AG09309 (cell line): ENCODE measurements around the gene SH3PXD2A.

ENCODE experiments used
- DNase-seq: peaks from one replicate; pipeline ENCODE4 v3.0.0-alpha.2; 2010; ENCODE audit warnings: low read depth
- H3K4me3 ChIP-seq: 2 replicates; pipeline ENCODE4 v1.5.1; 2011; ENCODE audit warnings: mild to moderate bottlenecking, low read depth, low read length, moderate library complexity; ENCODE audit not compliant: control insufficient read depth
- CTCF ChIP-seq: IDR thresholded peaks from 2 replicates; pipeline ENCODE4 v1.5.1; 2011; ENCODE audit warnings: mild to moderate bottlenecking, low read depth, low read length, inconsistent platforms; ENCODE audit not compliant: insufficient read depth, control insufficient read depth; ENCODE audit errors: missing control alignments

The SH3PXD2A gene

GRCh38 chr10:103548581-103549348 is 306.6 kb downstream of the SH3PXD2A start:
- DNase-seq = no peak
- no peak overlapping the region for H3K4me3 ChIP-seq
- no peak for TF ChIP-seq CTCF

DNA sequence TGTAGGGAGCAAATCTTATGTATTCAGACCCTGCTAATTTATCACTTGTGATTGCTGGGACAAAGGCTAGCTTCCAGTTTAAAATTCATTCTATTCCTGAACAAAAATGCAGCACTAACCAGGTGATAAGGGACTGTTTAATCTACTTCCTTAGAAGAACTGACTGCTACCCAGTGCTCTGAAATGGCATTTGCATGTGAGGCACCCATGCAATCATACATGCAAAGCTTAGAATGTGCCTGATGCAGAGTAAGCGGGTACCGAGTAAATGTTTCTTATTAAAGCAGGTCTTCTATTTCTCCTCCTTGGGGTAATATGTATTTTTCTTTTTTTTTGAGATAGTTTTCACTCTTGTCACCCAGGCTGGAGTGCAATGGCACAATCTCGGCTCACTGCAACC is 307.4 kb downstream of the SH3PXD2A start:
- no peak overlapping the region for H3K4me3 ChIP-seq
- no peak for TF ChIP-seq CTCF
- no peak for DNase-seq

- no peak for TF ChIP-seq CTCF
- no peak overlapping the region for H3K4me3 ChIP-seq
- DNase-seq = no peak
Observed at GRCh38 chr10:103547391-103547946, 307.9 kb downstream of the SH3PXD2A start.

- no peak for TF ChIP-seq CTCF
- H3K4me3 ChIP-seq = no peak overlapping the region
- DNase-seq = no peak
Observed at GRCh38 chr10:103546401-103546800, 309.0 kb downstream of the SH3PXD2A start.

- no peak for DNase-seq
- no peak overlapping the region for H3K4me3 ChIP-seq
- no peak for TF ChIP-seq CTCF
Observed at GRCh38 chr10:103545771-103546281, 309.6 kb downstream of the SH3PXD2A start.

- H3K4me3 ChIP-seq = no peak overlapping the region
- no peak for DNase-seq
- no peak for TF ChIP-seq CTCF
Observed at GRCh38 chr10:103545366-103545765, 310.0 kb downstream of the SH3PXD2A start.
